Hepatocyte (in vitro differentiated cells): ENCODE results near the gene CCDC182.

Experiments
- EZH2 ChIP-seq: fragments of 200-600 bp; sonication (generic); IDR thresholded peaks from 2 replicates; pipeline ENCODE4 v1.6.1; 2016; ENCODE audit warnings: antibody characterized with exemption, mild to moderate bottlenecking, borderline replicate concordance
- TF ChIP-seq, protein P1 (sequence below): fragments of 200-600 bp; sonication (generic); IDR thresholded peaks from 2 replicates; pipeline ENCODE4 v1.5.1; 2016; ENCODE audit warnings: antibody characterized with exemption, mild to moderate bottlenecking; ENCODE audit not compliant: poor library complexity

DNA sequence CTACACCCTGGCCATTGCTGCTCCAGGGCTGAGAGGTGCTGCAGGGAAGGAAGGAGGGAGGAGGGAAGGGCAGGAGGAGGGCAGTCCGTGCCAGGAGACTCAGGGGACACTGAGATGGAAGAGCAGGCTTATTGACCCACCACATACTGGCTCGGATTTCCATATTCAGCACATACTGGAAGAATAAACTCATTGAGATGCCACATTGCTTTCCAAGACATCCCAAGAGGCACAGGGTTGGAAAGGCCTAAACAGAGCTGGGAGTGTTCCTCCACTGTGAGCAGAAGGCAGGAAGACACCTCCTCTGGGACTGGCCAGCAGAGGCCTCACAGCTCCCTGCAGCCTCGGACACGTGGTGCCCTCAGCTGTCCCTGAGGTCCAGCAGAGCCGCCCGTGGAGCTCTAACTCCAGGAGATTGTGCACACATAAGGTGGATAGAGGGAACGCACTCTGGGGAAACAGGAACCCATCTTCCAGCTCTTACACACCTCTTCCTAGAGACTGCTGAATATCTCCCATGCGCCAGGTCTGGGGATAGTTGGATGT, 17.4 kb downstream of the CCDC182 start:
- no peak for TF ChIP-seq EZH2
- TF ChIP-seq, protein P1, sequence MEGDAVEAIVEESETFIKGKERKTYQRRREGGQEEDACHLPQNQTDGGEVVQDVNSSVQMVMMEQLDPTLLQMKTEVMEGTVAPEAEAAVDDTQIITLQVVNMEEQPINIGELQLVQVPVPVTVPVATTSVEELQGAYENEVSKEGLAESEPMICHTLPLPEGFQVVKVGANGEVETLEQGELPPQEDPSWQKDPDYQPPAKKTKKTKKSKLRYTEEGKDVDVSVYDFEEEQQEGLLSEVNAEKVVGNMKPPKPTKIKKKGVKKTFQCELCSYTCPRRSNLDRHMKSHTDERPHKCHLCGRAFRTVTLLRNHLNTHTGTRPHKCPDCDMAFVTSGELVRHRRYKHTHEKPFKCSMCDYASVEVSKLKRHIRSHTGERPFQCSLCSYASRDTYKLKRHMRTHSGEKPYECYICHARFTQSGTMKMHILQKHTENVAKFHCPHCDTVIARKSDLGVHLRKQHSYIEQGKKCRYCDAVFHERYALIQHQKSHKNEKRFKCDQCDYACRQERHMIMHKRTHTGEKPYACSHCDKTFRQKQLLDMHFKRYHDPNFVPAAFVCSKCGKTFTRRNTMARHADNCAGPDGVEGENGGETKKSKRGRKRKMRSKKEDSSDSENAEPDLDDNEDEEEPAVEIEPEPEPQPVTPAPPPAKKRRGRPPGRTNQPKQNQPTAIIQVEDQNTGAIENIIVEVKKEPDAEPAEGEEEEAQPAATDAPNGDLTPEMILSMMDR: no peak
